Renal cortical epithelial cell (primary cell): ENCODE data around the gene PCF11. TPM values are rescaled to one million over a fixed set of nuclear protein-coding genes. Genes with fewer than 3 reads are reported as not detected.

Experiments used
- DNase-seq: peaks from one replicate; pipeline ENCODE4 v3.0.0-alpha.2; 2011; ENCODE audit warnings: low read depth
- total RNA-seq: library from RNA; depleted of rRNA; stranded (reverse); fragments of >200 nt; gene quantifications from 2 replicates; pipeline ENCODE4 v1.2.3, GENCODE V29; 2014

Gene PCF11
- total RNA-seq, 1 donor from 2014 or later, result 48.0 TPM

DNA sequence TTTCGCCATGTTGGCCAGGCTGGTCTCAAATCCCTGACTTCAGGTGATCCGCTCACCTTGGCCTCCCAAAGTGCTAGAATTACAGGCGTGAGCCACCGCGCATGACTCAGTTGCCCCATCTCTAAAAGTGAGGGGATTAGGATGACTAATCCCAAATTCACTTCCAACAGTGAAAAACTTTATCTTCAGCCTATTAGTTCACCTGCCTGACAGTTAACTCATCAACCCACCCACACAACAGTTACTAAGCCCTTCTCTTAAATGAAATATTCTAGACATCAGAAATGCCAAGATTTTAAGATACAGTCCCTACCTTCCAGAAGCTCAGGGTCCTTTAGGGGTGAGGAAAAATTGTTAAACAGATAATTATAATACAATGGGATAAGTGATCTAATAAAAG lies 34.6 kb downstream of the PCF11 start:
- DNase-seq, result no peak

DNA sequence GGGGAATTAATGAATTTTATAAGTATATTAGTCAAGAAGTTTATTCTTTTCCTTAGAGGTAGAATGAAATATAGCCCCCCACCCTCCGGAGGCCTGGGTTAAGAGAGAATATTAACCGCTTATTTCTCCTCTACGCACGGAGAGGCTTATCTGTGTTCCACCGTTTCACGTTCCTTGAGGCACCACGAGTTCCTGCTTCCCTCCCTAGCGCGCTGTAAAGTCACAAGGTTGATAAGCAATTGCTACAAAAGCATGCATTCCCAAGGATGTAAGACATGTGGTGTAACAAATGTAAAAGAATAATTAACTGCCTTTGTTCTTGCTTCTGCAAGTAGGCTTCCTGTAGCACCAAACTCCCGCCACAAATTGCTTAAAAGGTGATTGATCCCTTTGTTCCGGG lies 35.1 kb downstream of the PCF11 start:
- DNase-seq, result no peak

DNA sequence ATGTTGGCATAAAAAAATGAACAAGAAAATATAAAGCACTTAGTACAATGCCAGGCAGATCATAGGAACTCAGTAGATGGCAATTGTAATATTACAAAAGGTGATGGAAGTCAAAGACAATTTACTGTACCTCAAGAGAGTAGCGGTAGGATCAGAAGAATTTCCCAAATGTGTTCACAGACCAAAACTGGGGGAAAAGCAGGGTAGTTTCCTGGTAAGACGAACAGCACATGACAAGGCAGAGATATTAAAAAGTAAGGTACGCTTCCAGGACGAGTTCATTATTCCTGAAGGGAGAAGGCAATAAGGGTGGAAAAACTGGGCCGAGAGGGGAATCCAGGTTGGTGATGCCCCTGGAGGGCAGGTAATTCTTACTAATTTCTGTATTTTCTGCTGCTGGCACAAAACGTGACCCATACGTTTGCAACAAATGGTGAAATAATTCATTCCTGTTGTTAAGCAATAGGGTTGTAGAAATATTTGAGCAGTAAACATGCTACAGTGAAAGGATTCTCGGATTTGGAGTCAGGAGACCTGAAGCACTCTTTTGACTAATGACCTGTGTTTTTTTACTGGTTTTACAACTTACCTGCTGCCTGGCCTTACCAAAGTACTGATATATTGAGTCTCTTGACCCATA lies 35.8 kb downstream of the PCF11 start:
- peak; percentile 16 for DNase-seq

DNA sequence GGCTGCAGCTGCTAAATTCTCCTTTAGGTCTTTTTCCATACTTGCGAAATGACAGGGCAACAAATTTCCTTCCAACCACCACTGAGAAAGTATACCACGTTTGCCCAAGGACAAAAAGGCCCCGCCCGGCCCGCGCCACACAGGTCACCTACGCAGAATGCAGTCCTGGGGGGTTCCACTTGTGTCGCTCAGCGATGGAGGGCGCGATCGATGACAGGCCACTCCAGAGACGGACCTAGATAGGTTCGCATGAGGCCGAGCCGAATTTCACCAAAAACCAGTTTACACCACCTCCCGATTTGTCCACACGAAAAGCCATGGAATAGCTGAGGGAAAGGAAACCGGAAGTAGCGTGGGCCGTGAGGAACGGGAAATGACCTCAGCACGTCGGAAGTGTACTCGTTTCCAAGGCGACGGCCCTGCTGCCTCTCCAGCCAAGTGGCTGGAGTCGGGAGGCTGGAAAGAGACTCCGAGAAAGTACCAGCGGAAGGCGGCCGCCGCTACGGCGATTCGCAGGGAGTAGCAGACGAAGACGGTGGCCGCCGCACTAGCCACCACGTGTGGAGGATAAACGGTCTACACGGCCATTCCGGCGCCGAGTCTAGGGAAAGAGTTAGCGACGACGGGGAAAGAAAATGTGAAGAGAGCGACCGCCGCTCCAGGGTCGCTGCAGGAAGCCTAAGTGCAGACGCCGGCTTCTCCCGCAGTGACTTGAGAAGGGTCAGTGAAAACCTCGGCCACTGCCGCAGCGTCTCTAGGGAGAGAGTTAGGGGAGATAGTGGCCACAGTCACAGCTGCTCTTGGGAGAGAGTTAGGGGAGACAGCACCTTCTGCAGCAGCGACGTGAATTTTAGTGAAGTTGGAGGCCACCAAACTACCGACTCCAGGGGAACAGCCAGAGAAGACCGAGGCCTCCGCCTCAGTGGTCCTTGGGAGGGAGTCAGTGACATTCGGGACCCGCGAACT lies 36.7 kb downstream of the PCF11 start, which contains the start of gene ANKRD42:
ANKRD42 (plus strand) TSS at position 398 of the 966 bp plus-strand sequence. CDS start 959 bp downstream, outside the sequence.
- peak; percentile 93 for DNase-seq

- DNase-seq, result peak; percentile 71
Measured at GRCh38 chr11:83194281-83195142, 37.6 kb downstream of the PCF11 start.

- DNase-seq, result peak; percentile 19
Measured at GRCh38 chr11:83195143-83195466, 38.2 kb downstream of the PCF11 start.

DNA sequence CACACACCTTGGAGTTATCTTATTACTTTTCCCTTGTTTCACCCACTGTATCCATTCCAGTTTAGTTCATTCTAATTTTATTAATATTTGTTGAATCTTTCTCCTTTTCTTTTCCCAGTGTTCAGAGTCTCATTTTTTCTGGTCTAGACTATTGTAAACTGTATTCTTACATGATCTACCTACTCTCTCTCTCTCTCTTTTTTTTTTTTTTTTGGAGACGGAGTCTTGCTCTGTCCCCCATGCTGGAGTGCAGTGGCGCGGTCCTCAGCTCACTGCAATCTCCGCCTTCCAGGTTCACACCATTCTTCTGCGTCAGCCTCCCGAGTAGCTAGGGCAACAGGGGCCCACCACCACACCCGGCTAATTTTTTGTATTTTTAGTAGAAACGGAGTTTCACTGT lies 38.7 kb downstream of the PCF11 start:
- DNase-seq, result no peak

- no peak for DNase-seq
Measured at GRCh38 chr11:83200035-83200434, 43.1 kb downstream of the PCF11 start.

GRCh38 chr11:83205608-83206185 lies 48.8 kb downstream of the PCF11 start:
- no peak for DNase-seq

- DNase-seq, result no peak
Measured at GRCh38 chr11:83206221-83206620, 49.3 kb downstream of the PCF11 start.

- peak; percentile 52 for DNase-seq
Measured at GRCh38 chr11:83206771-83207382, 49.9 kb downstream of the PCF11 start.

GRCh38 chr11:83219095-83219494 lies 62.2 kb downstream of the PCF11 start:
- DNase-seq, result no peak

DNA sequence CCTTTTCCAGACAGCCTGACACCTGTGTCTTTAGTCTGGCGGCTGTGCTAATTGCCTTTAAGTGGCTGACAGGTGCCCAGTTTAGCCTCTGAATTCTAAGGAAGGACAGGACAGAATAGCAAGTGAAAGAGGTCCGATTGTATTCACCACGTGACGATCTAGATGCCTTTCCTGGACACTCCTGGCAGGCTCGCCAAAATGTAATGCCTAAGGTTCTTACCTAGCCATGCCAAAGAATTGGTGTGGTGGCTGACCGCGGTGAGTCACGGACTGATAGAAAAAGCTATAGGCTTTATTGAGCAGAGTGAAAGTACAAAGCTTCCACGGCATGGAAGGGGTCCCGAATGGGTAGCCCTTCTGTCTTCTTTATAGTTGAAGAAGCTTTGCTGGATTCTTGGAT lies 63.3 kb downstream of the PCF11 start:
- DNase-seq, result no peak

- no peak for DNase-seq
Measured at GRCh38 chr11:83221694-83222093, 64.8 kb downstream of the PCF11 start.

DNA sequence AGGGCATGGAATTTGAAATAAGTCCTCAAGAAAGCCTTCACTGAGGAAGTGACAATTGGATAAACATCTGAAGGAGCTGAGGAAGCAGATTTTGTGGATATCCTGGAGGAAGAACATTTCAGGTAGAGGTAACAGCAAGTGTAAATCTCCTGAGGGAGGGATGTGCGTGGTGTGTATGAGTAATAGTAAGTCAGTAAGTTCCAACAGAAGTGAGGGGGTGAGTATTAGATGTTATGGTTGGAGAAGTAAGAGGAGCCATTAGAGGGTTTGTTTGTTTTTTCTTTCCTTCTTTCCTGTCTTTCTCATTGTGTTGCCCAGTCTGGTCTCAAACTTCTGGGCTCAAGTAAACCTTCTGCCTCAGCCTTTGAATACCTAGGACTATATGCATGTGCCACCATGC lies 65.6 kb downstream of the PCF11 start:
- DNase-seq, result peak; percentile 27

DNA sequence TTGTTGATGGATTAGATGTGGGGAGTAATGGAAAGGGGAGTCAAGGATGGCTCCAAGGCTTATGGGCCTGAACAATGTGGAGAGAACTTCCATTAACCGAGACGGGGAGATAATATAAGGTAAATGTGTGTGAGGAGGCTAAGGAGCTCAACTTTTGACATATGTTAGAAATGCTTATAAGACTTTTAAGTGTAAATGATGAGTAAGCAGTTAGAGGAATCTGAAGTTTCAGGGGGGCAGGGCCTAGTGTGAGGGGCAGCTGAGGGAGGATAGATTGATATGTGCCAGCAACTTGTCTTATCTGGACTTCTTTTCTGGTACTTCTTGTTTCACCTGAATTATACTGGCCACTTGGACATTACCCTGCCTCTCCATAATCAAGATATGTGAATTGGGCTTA lies 66.5 kb downstream of the PCF11 start:
- DNase-seq, result no peak

DNA sequence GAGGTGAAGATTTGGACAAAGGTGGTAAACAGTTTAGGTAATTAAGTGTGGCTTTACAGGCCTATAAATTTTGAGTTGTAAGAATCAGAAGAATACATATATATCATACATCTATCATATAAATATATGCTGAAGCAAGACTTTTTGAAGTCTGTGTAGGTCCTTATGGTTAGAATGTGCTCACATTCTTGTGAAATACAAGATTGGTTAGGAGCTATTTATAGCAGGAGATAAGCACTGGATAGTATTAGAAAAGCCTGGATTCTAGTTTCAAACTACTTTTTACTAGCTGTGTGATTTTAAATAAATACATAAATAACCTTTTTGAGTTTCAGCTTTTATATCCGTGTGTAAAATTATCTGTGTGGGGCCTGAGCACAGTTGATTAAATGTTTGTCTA lies 78.9 kb downstream of the PCF11 start:
- DNase-seq, result no peak
